Measurements from ENCODE around the gene MDN1.

The MDN1 gene

GRCh38 chr6:89675949-89676748 is 143.4 kb downstream of the MDN1 start:
- no peaks in the 10 kb centered on the region for H3K4me1 ChIP-seq (ENCODE audit: control insufficient read depth, insufficient read depth, low read depth, low read length)
- no peak overlapping the region for H3K4me3 ChIP-seq (ENCODE audit: insufficient read depth in 1 of 2, low read depth in 1 of 2, low read length in 2 of 2)
- no peak overlapping the region for H2BK120ac ChIP-seq (ENCODE audit: low read depth, low read length)
- no peak overlapping the region for H3K9ac ChIP-seq (ENCODE audit: low read length)
- no peak overlapping the region for H3K23ac ChIP-seq (ENCODE audit: low read length in 2 of 2)
- no peak overlapping the region for H2BK12ac ChIP-seq (ENCODE audit: low read length in 2 of 2)
- DNase-seq, result peak; percentile 23
- H2BK15ac ChIP-seq (ENCODE audit: low read depth, poor library complexity, severe bottlenecking), result no peak overlapping the region
- no peak overlapping the region for H2AK5ac ChIP-seq (ENCODE audit: low read length, severe bottlenecking)
- H3K14ac ChIP-seq (ENCODE audit: low read length in 2 of 2), result no peak overlapping the region
- H3K79me1 ChIP-seq (replicated peaks; ENCODE audit: low read length, poor library complexity, severe bottlenecking), result no peaks in the 10 kb centered on the region
- H4K91ac ChIP-seq (ENCODE audit: low read length), result no peak overlapping the region
- no peak overlapping the region for H2BK5ac ChIP-seq (ENCODE audit: low read depth, low read length, poor library complexity, severe bottlenecking)
- H3K4ac ChIP-seq (ENCODE audit: low read depth in 1 of 2, low read length in 2 of 2), result no peak overlapping the region
- H3K18ac ChIP-seq (ENCODE audit: low read depth in 1 of 2, low read length in 2 of 2), result no peak overlapping the region
- H3K36me3 ChIP-seq (ENCODE audit: control insufficient read depth in 1 of 2, insufficient read depth in 2 of 2, low read depth in 1 of 2, low read length in 2 of 2), result peaks cover 48 to 92% of the 10 kb centered on the region in 2 experiments
- H3K4me2 ChIP-seq (ENCODE audit: low read length, poor library complexity, severe bottlenecking), result no peak overlapping the region
- H3K27ac ChIP-seq (ENCODE audit: low read length, poor library complexity, severe bottlenecking), result no peak overlapping the region
- no peak overlapping the region for H2AFZ ChIP-seq (ENCODE audit: low read depth, low read length)
- WGBS, result 73% methylated on average over 5 of the region's 7 CpGs
- no peaks in the 10 kb centered on the region for H3K27me3 ChIP-seq (ENCODE audit: control insufficient read depth in 1 of 2, insufficient read depth in 1 of 2, low read length in 2 of 2)
- H3K9me3 ChIP-seq (ENCODE audit: control insufficient read depth, low read length), result no peaks in the 10 kb centered on the region
- no peak overlapping the region for H4K8ac ChIP-seq (ENCODE audit: low read length)

GRCh38 chr6:89670935-89671565 is 148.5 kb downstream of the MDN1 start:
- Histone ChIP-seq H3K4ac (ENCODE audit: low read depth in 1 of 2, low read length in 2 of 2) (no peak overlapping the region), H3K4me3 (ENCODE audit: insufficient read depth in 1 of 2, low read depth in 1 of 2, low read length in 2 of 2) (no peak overlapping the region), H2AFZ (ENCODE audit: low read depth, low read length) (no peak overlapping the region), H3K27ac (ENCODE audit: low read length, poor library complexity, severe bottlenecking) (no peak overlapping the region), H3K9ac (ENCODE audit: low read length) (no peak overlapping the region), H3K27me3 (ENCODE audit: control insufficient read depth in 1 of 2, insufficient read depth in 1 of 2, low read length in 2 of 2) (no peaks in the 10 kb centered on the region), H3K23ac (ENCODE audit: low read length in 2 of 2) (no peak overlapping the region), H3K18ac (ENCODE audit: low read depth in 1 of 2, low read length in 2 of 2) (no peak overlapping the region), H2BK15ac (ENCODE audit: low read depth, poor library complexity, severe bottlenecking) (no peak overlapping the region), H3K9me3 (ENCODE audit: control insufficient read depth, low read length) (no peaks in the 10 kb centered on the region), H2BK12ac (ENCODE audit: low read length in 2 of 2) (no peak overlapping the region), H3K14ac (ENCODE audit: low read length in 2 of 2) (no peak overlapping the region), H2BK5ac (ENCODE audit: low read depth, low read length, poor library complexity, severe bottlenecking) (no peak overlapping the region), H2AK5ac (ENCODE audit: low read length, severe bottlenecking) (no peak overlapping the region), H3K4me2 (ENCODE audit: low read length, poor library complexity, severe bottlenecking) (no peak overlapping the region), H4K91ac (ENCODE audit: low read length) (no peak overlapping the region), H2BK120ac (ENCODE audit: low read depth, low read length) (no peak overlapping the region), H3K4me1 (ENCODE audit: control insufficient read depth, insufficient read depth, low read depth, low read length) (peaks cover 4% of the 10 kb centered on the region), H3K36me3 (ENCODE audit: control insufficient read depth in 1 of 2, insufficient read depth in 2 of 2, low read depth in 1 of 2, low read length in 2 of 2) (peaks cover 26 to 90% of the 10 kb centered on the region in 2 experiments), H3K79me1 (replicated peaks; ENCODE audit: low read length, poor library complexity, severe bottlenecking) (peaks cover 2% of the 10 kb centered on the region), H4K8ac (ENCODE audit: low read length) (no peak overlapping the region)
- 98% methylated on average over 7 of the region's 7 CpGs for whole genome bisulfite sequencing
- DNase-seq, result no peak

- Histone ChIP-seq H2BK12ac (ENCODE audit: low read length in 2 of 2) (no peak overlapping the region), H3K36me3 (ENCODE audit: control insufficient read depth in 1 of 2, insufficient read depth in 2 of 2, low read depth in 1 of 2, low read length in 2 of 2) (peaks cover 17 to 78% of the 10 kb centered on the region in 2 experiments), H3K79me1 (replicated peaks; ENCODE audit: low read length, poor library complexity, severe bottlenecking) (peaks cover 5% of the 10 kb centered on the region), H3K23ac (ENCODE audit: low read length in 2 of 2) (no peak overlapping the region), H3K14ac (ENCODE audit: low read length in 2 of 2) (no peak overlapping the region), H3K9me3 (ENCODE audit: control insufficient read depth, low read length) (no peaks in the 10 kb centered on the region), H3K4me2 (ENCODE audit: low read length, poor library complexity, severe bottlenecking) (no peak overlapping the region), H3K4me1 (ENCODE audit: control insufficient read depth, insufficient read depth, low read depth, low read length) (peaks cover 4% of the 10 kb centered on the region), H4K91ac (ENCODE audit: low read length) (no peak overlapping the region), H3K18ac (ENCODE audit: low read depth in 1 of 2, low read length in 2 of 2) (no peak overlapping the region), H3K9ac (ENCODE audit: low read length) (no peak overlapping the region), H2BK5ac (ENCODE audit: low read depth, low read length, poor library complexity, severe bottlenecking) (no peak overlapping the region), H2BK120ac (ENCODE audit: low read depth, low read length) (no peak overlapping the region), H2AK5ac (ENCODE audit: low read length, severe bottlenecking) (no peak overlapping the region), H4K8ac (ENCODE audit: low read length) (no peak overlapping the region), H3K4me3 (ENCODE audit: insufficient read depth in 1 of 2, low read depth in 1 of 2, low read length in 2 of 2) (no peak overlapping the region), H3K27me3 (ENCODE audit: control insufficient read depth in 1 of 2, insufficient read depth in 1 of 2, low read length in 2 of 2) (no peaks in the 10 kb centered on the region), H3K27ac (ENCODE audit: low read length, poor library complexity, severe bottlenecking) (no peak overlapping the region), H2BK15ac (ENCODE audit: low read depth, poor library complexity, severe bottlenecking) (no peak overlapping the region), H2AFZ (ENCODE audit: low read depth, low read length) (no peak overlapping the region), H3K4ac (ENCODE audit: low read depth in 1 of 2, low read length in 2 of 2) (no peak overlapping the region)
- 92% methylated on average over 4 of the region's 6 CpGs for WGBS
- DNase-seq, result no peak
Measured at GRCh38 chr6:89669002-89669401, 150.6 kb downstream of the MDN1 start.

- Histone ChIP-seq H2BK120ac (ENCODE audit: low read depth, low read length) (no peak overlapping the region), H3K14ac (ENCODE audit: low read length in 2 of 2) (no peak overlapping the region), H2BK12ac (ENCODE audit: low read length in 2 of 2) (no peak overlapping the region), H3K23ac (ENCODE audit: low read length in 2 of 2) (no peak overlapping the region), H4K8ac (ENCODE audit: low read length) (no peak overlapping the region), H3K27me3 (ENCODE audit: control insufficient read depth in 1 of 2, insufficient read depth in 1 of 2, low read length in 2 of 2) (no peaks in the 10 kb centered on the region), H2AFZ (ENCODE audit: low read depth, low read length) (no peak overlapping the region), H3K79me1 (replicated peaks; ENCODE audit: low read length, poor library complexity, severe bottlenecking) (peaks cover 5% of the 10 kb centered on the region), H2BK5ac (ENCODE audit: low read depth, low read length, poor library complexity, severe bottlenecking) (no peak overlapping the region), H2AK5ac (ENCODE audit: low read length, severe bottlenecking) (no peak overlapping the region), H3K4ac (ENCODE audit: low read depth in 1 of 2, low read length in 2 of 2) (no peak overlapping the region), H3K4me3 (ENCODE audit: insufficient read depth in 1 of 2, low read depth in 1 of 2, low read length in 2 of 2) (no peak overlapping the region), H4K91ac (ENCODE audit: low read length) (no peak overlapping the region), H3K9ac (ENCODE audit: low read length) (no peak overlapping the region), H3K9me3 (ENCODE audit: control insufficient read depth, low read length) (no peaks in the 10 kb centered on the region), H3K18ac (ENCODE audit: low read depth in 1 of 2, low read length in 2 of 2) (no peak overlapping the region), H3K4me2 (ENCODE audit: low read length, poor library complexity, severe bottlenecking) (no peak overlapping the region), H3K4me1 (ENCODE audit: control insufficient read depth, insufficient read depth, low read depth, low read length) (peaks cover 4% of the 10 kb centered on the region), H3K36me3 (ENCODE audit: control insufficient read depth in 1 of 2, insufficient read depth in 2 of 2, low read depth in 1 of 2, low read length in 2 of 2) (peaks cover 18 to 79% of the 10 kb centered on the region in 2 experiments), H2BK15ac (ENCODE audit: low read depth, poor library complexity, severe bottlenecking) (no peak overlapping the region), H3K27ac (ENCODE audit: low read length, poor library complexity, severe bottlenecking) (no peak overlapping the region)
- WGBS, result 77% methylated on average over 4 of the region's 5 CpGs
- peak; percentile 2 for DNase-seq
Measured at GRCh38 chr6:89667872-89668556, 151.6 kb downstream of the MDN1 start.
